HepG2 (cell line): ENCODE results near the gene KCNH8.

Experiments used
- CHD2 ChIP-seq: IDR thresholded peaks from 2 replicates; pipeline ENCODE4 v1.6.1; 2011; ENCODE audit warnings: low read depth, low read length, improper control_type of control experiment
- EHMT2 ChIP-seq: fragments of 200-600 bp; sonication (generic); IDR thresholded peaks from 2 replicates; pipeline ENCODE4 v1.7.0; 2017; ENCODE audit warnings: antibody characterized with exemption, low read depth, low read length, borderline replicate concordance
- ESRRA ChIP-seq: sonication (generic); formaldehyde crosslinking; IDR thresholded peaks from 2 replicates; pipeline ENCODE4 v1.5.1; 2020; ENCODE audit warnings: mild to moderate bottlenecking, low read depth, missing genetic modification reagents
- HBP1 ChIP-seq: IDR thresholded peaks from 2 replicates; pipeline ENCODE4 v1.6.1; 2016; ENCODE audit warnings: low read depth, control low read depth
- NFRKB ChIP-seq: fragments of 450-650 bp; IDR thresholded peaks from 2 replicates; pipeline ENCODE4 v1.6.1; 2017
- NR3C1 ChIP-seq: sonication (generic); formaldehyde crosslinking; IDR thresholded peaks from 2 replicates; pipeline ENCODE4 v1.4.0; 2020; ENCODE audit warnings: missing genetic modification reagents
- REST ChIP-seq, 2 experiments: IDR thresholded peaks; 2 replicates each; pipeline ENCODE4 v1.6.1; 2011 to 2012; ENCODE audit warnings: low read length in 2 of 2, borderline replicate concordance in 1 of 2, low read depth in 1 of 2, mild to moderate bottlenecking in 1 of 2, moderate library complexity in 1 of 2
- ZNF274 ChIP-seq: sonication (generic); formaldehyde crosslinking; IDR thresholded peaks from 2 replicates; pipeline ENCODE4 v1.5.1; 2020; ENCODE audit warnings: mild to moderate bottlenecking, missing genetic modification reagents

GRCh38 chr3:19467761-19468160, 319.5 kb downstream of the KCNH8 start:
- no peak for TF ChIP-seq CHD2
- TF ChIP-seq NFRKB, result no peak
- no peak for TF ChIP-seq NR3C1 (CRISPR knock-in tag)
- no peak for TF ChIP-seq EHMT2
- no peak for TF ChIP-seq ZNF274 (CRISPR knock-in tag)
- no peak for TF ChIP-seq ESRRA (CRISPR knock-in tag)
- TF ChIP-seq REST (IDR thresholded peaks at IDR 0.05; ENCODE audit: borderline replicate concordance in 1 of 2, low read depth in 1 of 2, low read length in 2 of 2), result no peak
- TF ChIP-seq HBP1 (CRISPR knock-in tag), result no peak
